Spleen (tissue), 7 donors: ENCODE results near the gene FERMT2.

Experiments used
- CTCF ChIP-seq, 11 experiments: fragments of 200-600 bp in 7 of 11; fragments of 450-650 bp in 4 of 11; sonication (generic) in 4 of 11; IDR thresholded peaks in 8 of 11; conservative IDR thresholded peaks in 3 of 11; 1 replicate in 7 of 11; 2 replicates in 4 of 11; pipeline versions ENCODE4 v1.4.0 to v1.8.0; 2016 to 2021; ENCODE audit warnings: antibody characterized with exemption in 11 of 11, inconsistent platforms in 4 of 11, mild to moderate bottlenecking in 1 of 11
- POLR2A ChIP-seq, 3 donors: fragments of 450-650 bp; IDR thresholded peaks; one replicate each; pipeline ENCODE4 v1.5.1; 2017; ENCODE audit warnings: antibody characterized with exemption in 3 of 3, mild to moderate bottlenecking in 1 of 3
- donor health status: DM: no; HTN: no; CAD: no; lungs with moderate emphysema.
- donor health status: DM: no; HTN: no; CAD: no.
- donor health status: DM: no; HTN: no; CAD: no.

DNA sequence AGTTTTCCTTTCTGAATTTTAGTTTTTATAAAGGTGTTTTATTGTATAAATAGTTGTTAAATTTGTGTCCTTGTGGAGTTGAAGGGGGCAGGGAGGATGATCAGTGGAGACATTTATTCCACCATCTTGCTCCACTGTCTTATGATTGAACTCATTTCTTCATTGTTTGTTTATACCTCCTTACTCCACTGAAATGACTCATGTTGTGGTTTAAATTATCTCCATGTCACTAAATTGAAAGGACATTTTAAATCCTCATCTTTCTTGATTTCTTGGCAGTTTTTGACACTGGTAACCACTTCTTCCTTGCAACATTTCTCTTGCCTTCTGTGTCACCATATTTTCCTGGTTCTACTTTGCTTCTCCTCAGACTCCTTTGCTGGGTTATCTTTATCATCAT is 23.6 kb upstream of the FERMT2 start:
- TF ChIP-seq CTCF (IDR thresholded peaks at IDR 0.05 in 8 of 11, conservative IDR thresholded peaks at IDR 0.05 in 3 of 11): no peak
- no peak for TF ChIP-seq POLR2A (IDR thresholded peaks at IDR 0.05)
